BLaER1 treated with 17β-estradiol and CSF1 and Interleukin-3, amounts not matched to agents 10 nM and 100 nM (cell line): Measurements from ENCODE around the gene NCK2.
A peak's percentile ranks its signal among the peaks of the same experiment; 100 is the strongest.

Source experiments
- H3K27ac ChIP-seq, 11 experiments: shearing (Covaris generic); formaldehyde crosslinking; 2 replicates each; pipeline ENCODE4 v1.8.1; 2022
- H3K27me3 ChIP-seq, 11 experiments: shearing (Covaris generic); formaldehyde crosslinking; 2 replicates each; pipeline ENCODE4 v1.8.1; 2022
- H3K36me3 ChIP-seq, 11 experiments: shearing (Covaris generic); formaldehyde crosslinking; 2 replicates each; pipeline ENCODE4 v1.8.1; 2022
- H3K4me1 ChIP-seq, 10 experiments: shearing (Covaris generic); formaldehyde crosslinking; 2 replicates each; pipeline ENCODE4 v1.8.1; 2022
- H3K4me2 ChIP-seq, 11 experiments: shearing (Covaris generic); formaldehyde crosslinking; 2 replicates each; pipeline ENCODE4 v1.8.1; 2022
- H3K4me3 ChIP-seq, 10 experiments: shearing (Covaris generic); formaldehyde crosslinking; 2 replicates each; pipeline ENCODE4 v1.8.1; 2022
- H3K9ac ChIP-seq, 11 experiments: shearing (Covaris generic); formaldehyde crosslinking; 2 replicates each; pipeline ENCODE4 v1.8.1; 2022
- H3K9me3 ChIP-seq, 11 experiments: shearing (Covaris generic); formaldehyde crosslinking; replicated peaks in 1 of 11; 2 replicates each; pipeline ENCODE4 v1.8.1; 2022
- H4K20me1 ChIP-seq, 11 experiments: shearing (Covaris generic); formaldehyde crosslinking; 2 replicates each; pipeline ENCODE4 v1.8.1; 2022
- Cebpa-rat ChIP-seq, 11 experiments: shearing (Covaris generic); IDR thresholded peaks; 2 replicates each; pipeline ENCODE4 v1.8.1; 2022

Gene NCK2

DNA sequence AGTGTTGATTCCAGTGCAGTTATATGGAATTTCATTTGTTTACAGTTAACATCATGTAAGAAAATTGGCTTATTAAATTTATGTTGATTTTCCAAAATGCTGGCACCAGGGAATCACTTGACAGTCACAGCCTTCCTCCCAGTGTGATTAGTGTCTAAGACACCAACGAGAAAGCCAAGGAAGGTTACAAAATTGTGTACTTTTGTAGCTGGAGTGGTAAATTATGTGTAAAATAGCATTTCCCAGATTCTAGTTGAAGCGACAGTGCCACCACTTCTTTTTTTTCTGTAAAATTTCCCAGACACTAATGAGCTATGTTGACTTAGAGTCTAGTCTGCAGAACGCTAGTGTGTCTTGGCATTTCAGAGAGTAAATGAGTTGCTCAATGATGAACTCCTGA, 101.3 kb downstream of the NCK2 start:
- H3K9ac ChIP-seq, result no peak overlapping the region
- peaks cover 0 to 4% (median 0%) of the 10 kb centered on the region in 11 experiments; a peak in 1 of 22 replicates for H3K27me3 ChIP-seq
- peaks cover 25 to 93% (median 80%) of the 10 kb centered on the region in 11 experiments; a peak in 21 of 22 replicates for H3K36me3 ChIP-seq
- peaks cover 7 to 92% (median 70%) of the 10 kb centered on the region in 11 experiments; a peak in 18 of 22 replicates for H4K20me1 ChIP-seq
- peaks cover 6 to 43% (median 29%) of the 10 kb centered on the region in 11 experiments; a peak in 20 of 22 replicates for H3K9me3 ChIP-seq
- H3K4me3 ChIP-seq, result no peak overlapping the region
- no peak for TF ChIP-seq Cebpa-rat (IDR thresholded peaks at IDR 0.05)
- peaks cover 0 to 15% (median 2%) of the 10 kb centered on the region in 10 experiments; a peak in 8 of 20 replicates for H3K4me1 ChIP-seq
- no peak overlapping the region for H3K27ac ChIP-seq
- H3K4me2 ChIP-seq, result no peak overlapping the region

- Histone ChIP-seq H3K36me3 (peaks cover 30 to 91% (median 77%) of the 10 kb centered on the region in 11 experiments; a peak in 21 of 22 replicates), H3K9me3 (peaks cover 0 to 44% (median 26%) of the 10 kb centered on the region in 11 experiments; a peak in 18 of 22 replicates), H3K27ac (no peak overlapping the region), H3K4me2 (no peak overlapping the region), H3K27me3 (no peaks in the 10 kb centered on the region), H3K4me1 (peaks cover 0 to 15% (median 4%) of the 10 kb centered on the region in 10 experiments; a peak in 9 of 20 replicates), H3K9ac (no peak overlapping the region), H4K20me1 (peaks cover 16 to 94% (median 69%) of the 10 kb centered on the region in 11 experiments; a peak in 18 of 22 replicates), H3K4me3 (no peak overlapping the region)
- no peak for TF ChIP-seq Cebpa-rat (IDR thresholded peaks at IDR 0.05)
These were observed 102.3 kb downstream of the NCK2 start for GRCh38 chr2:105847056-105847455.

- Histone ChIP-seq H3K4me2 (no peak overlapping the region), H3K27me3 (no peaks in the 10 kb centered on the region), H4K20me1 (peaks cover 19 to 96% (median 69%) of the 10 kb centered on the region in 11 experiments; a peak in 20 of 22 replicates), H3K9ac (no peak overlapping the region), H3K9me3 (peaks cover 0 to 35% (median 24%) of the 10 kb centered on the region in 11 experiments; a peak in 18 of 22 replicates), H3K4me1 (peaks cover 0 to 15% (median 4%) of the 10 kb centered on the region in 10 experiments; a peak in 9 of 20 replicates), H3K27ac (no peak overlapping the region), H3K4me3 (no peak overlapping the region), H3K36me3 (peaks cover 30 to 82% (median 69%) of the 10 kb centered on the region in 11 experiments; a peak in 21 of 22 replicates)
- no peak for TF ChIP-seq Cebpa-rat (IDR thresholded peaks at IDR 0.05)
These were observed 103.7 kb downstream of the NCK2 start for GRCh38 chr2:105848367-105848766.

DNA sequence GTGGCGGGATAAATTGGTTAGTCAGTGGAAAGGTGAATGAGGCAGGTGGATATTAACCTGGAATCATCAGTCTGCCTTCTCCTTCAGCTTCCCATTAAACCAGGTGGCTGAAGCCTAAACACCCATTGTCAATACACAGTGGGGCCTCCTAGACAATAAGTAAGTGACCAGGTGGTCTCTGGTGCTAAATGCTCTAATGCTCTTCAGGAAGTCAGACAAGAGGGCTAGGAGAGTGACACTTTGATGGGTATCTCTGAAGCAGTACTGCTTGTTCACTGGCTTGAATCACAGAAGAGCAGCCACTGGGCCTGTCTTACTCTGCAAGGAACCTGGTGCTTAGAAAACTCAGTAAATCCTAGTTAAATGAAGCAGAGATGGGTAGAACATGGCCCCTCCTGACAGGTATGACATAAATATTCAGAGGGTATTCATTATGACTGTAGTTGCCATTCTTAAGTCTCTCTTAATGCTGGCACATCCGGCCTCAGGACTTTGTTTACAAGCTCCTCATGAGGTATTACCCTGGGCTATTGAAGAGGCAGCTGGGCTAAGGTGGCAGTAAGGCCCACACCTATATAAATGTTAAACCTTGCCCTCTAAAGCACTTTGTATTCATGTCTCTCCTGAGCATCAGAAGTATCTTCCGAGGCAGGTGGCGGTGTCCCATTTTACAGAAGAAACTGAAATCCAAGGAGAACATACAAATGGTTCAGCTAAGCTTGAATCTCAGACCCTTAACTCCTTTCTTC, 104.9 kb downstream of the NCK2 start:
- Histone ChIP-seq H3K4me2 (peak overlapping the region in 2 of 11 experiments; percentile 8 to 20; a peak in 1 of 22 replicates), H3K27ac (no peak overlapping the region), H3K36me3 (peaks cover 30 to 81% (median 69%) of the 10 kb centered on the region in 11 experiments; a peak in 21 of 22 replicates), H3K4me3 (no peak overlapping the region), H3K9ac (no peak overlapping the region), H3K27me3 (no peaks in the 10 kb centered on the region), H4K20me1 (peaks cover 23 to 98% (median 71%) of the 10 kb centered on the region in 11 experiments; a peak in 20 of 22 replicates), H3K9me3 (peaks cover 0 to 32% (median 24%) of the 10 kb centered on the region in 11 experiments; a peak in 17 of 22 replicates), H3K4me1 (peaks cover 0 to 15% (median 2%) of the 10 kb centered on the region in 10 experiments; a peak in 8 of 20 replicates)
- no peak for TF ChIP-seq Cebpa-rat (IDR thresholded peaks at IDR 0.05)

DNA sequence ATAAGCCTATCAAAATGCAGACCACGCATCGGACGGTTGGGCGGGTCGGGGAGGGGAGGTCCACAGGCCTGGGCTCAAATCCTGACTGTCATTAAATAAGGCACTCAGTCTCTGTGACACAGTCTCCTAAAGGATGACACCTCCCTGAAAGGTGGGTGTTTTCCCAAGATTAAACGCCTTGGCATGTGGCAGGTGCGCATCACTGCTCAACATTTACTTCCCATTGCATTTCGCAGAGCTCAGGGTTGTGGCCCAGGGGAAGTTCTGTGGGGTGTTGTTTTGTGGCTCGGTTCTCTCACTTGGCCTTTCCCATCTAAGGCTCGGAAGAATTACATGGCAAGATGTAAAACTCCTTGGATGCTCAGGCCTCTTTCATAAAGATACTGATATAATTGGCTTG, 107.4 kb downstream of the NCK2 start:
- Histone ChIP-seq H3K27me3 (no peaks in the 10 kb centered on the region), H4K20me1 (peaks cover 27 to 96% (median 67%) of the 10 kb centered on the region in 11 experiments; a peak in 20 of 22 replicates)
- TF ChIP-seq Cebpa-rat (IDR thresholded peaks at IDR 0.05), result no peak

GRCh38 chr2:105853354-105854088, 108.8 kb downstream of the NCK2 start:
- Histone ChIP-seq H3K4me2 (no peak overlapping the region), H3K9me3 (peaks cover 0 to 32% (median 24%) of the 10 kb centered on the region in 11 experiments; a peak in 17 of 22 replicates), H3K36me3 (peaks cover 56 to 82% (median 78%) of the 10 kb centered on the region in 11 experiments), H3K9ac (no peak overlapping the region), H3K4me1 (peaks cover 0 to 10% (median 4%) of the 10 kb centered on the region in 10 experiments; a peak in 7 of 20 replicates), H3K27me3 (no peaks in the 10 kb centered on the region), H4K20me1 (peaks cover 26 to 96% (median 68%) of the 10 kb centered on the region in 11 experiments; a peak in 20 of 22 replicates), H3K27ac (no peak overlapping the region), H3K4me3 (no peak overlapping the region)
- TF ChIP-seq Cebpa-rat (IDR thresholded peaks at IDR 0.05), result no peak

More for the DNA sequence above, 107.4 kb downstream of the NCK2 start:
- H3K9ac ChIP-seq, result no peak overlapping the region
- peaks cover 0 to 32% (median 24%) of the 10 kb centered on the region in 11 experiments; a peak in 17 of 22 replicates for H3K9me3 ChIP-seq
- no peak overlapping the region for H3K4me3 ChIP-seq
- H3K4me2 ChIP-seq, result no peak overlapping the region
- H3K27ac ChIP-seq, result no peak overlapping the region
- H3K4me1 ChIP-seq, result peaks cover 0 to 15% (median 4%) of the 10 kb centered on the region in 10 experiments; a peak in 8 of 20 replicates
- H3K36me3 ChIP-seq, result peaks cover 50 to 82% (median 77%) of the 10 kb centered on the region in 11 experiments

DNA sequence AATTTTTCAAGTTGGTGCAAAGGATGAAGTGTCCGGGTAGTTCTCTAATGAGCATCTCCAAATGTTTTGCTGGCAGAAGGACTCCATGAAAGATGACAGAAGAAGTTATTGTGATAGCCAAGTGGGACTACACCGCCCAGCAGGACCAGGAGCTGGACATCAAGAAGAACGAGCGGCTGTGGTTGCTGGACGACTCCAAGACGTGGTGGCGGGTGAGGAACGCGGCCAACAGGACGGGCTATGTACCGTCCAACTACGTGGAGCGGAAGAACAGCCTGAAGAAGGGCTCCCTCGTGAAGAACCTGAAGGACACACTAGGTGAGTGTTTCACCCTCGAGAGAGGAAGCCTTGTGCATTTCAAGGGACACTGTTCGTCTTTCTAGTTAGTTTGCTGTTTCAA, 110.3 kb downstream of the NCK2 start:
- TF ChIP-seq Cebpa-rat (IDR thresholded peaks at IDR 0.05), result no peak
- Histone ChIP-seq H3K4me3 (no peak overlapping the region), H3K27ac (no peak overlapping the region), H3K9ac (no peak overlapping the region), H3K4me2 (no peak overlapping the region), H3K27me3 (no peaks in the 10 kb centered on the region), H3K36me3 (peaks cover 65 to 86% (median 77%) of the 10 kb centered on the region in 11 experiments), H3K9me3 (peaks cover 0 to 21% (median 16%) of the 10 kb centered on the region in 11 experiments; a peak in 17 of 22 replicates), H3K4me1 (peaks cover 0 to 9% (median 1%) of the 10 kb centered on the region in 10 experiments; a peak in 5 of 20 replicates), H4K20me1 (peaks cover 32 to 96% (median 74%) of the 10 kb centered on the region in 11 experiments; a peak in 20 of 22 replicates)

- peaks cover 26 to 98% (median 79%) of the 10 kb centered on the region in 11 experiments; a peak in 20 of 22 replicates for H4K20me1 ChIP-seq
- H3K27ac ChIP-seq, result no peak overlapping the region
- H3K9ac ChIP-seq, result no peak overlapping the region
- H3K4me3 ChIP-seq, result no peak overlapping the region
- TF ChIP-seq Cebpa-rat (IDR thresholded peaks at IDR 0.05), result no peak
- H3K4me2 ChIP-seq, result no peak overlapping the region
- H3K27me3 ChIP-seq, result no peaks in the 10 kb centered on the region
- H3K36me3 ChIP-seq, result peaks cover 54 to 85% (median 76%) of the 10 kb centered on the region in 11 experiments
- H3K4me1 ChIP-seq, result peaks cover 0 to 9% (median under 1%) of the 10 kb centered on the region in 10 experiments; a peak in 5 of 20 replicates
- H3K9me3 ChIP-seq, result peaks cover 0 to 10% (median 2%) of the 10 kb centered on the region in 11 experiments; a peak in 7 of 22 replicates
These were observed 111.9 kb downstream of the NCK2 start for GRCh38 chr2:105856581-105856980.
